HG03460 (cell line): ENCODE results near the gene MGME1.

Experiments
- ATAC-seq: cut with Tn5 transposase; IDR thresholded peaks from one replicate; pipeline ENCODE4 v1.9.1; 2021; ENCODE audit not compliant: unreplicated experiment

The MGME1 gene, protein sequence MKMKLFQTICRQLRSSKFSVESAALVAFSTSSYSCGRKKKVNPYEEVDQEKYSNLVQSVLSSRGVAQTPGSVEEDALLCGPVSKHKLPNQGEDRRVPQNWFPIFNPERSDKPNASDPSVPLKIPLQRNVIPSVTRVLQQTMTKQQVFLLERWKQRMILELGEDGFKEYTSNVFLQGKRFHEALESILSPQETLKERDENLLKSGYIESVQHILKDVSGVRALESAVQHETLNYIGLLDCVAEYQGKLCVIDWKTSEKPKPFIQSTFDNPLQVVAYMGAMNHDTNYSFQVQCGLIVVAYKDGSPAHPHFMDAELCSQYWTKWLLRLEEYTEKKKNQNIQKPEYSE

DNA sequence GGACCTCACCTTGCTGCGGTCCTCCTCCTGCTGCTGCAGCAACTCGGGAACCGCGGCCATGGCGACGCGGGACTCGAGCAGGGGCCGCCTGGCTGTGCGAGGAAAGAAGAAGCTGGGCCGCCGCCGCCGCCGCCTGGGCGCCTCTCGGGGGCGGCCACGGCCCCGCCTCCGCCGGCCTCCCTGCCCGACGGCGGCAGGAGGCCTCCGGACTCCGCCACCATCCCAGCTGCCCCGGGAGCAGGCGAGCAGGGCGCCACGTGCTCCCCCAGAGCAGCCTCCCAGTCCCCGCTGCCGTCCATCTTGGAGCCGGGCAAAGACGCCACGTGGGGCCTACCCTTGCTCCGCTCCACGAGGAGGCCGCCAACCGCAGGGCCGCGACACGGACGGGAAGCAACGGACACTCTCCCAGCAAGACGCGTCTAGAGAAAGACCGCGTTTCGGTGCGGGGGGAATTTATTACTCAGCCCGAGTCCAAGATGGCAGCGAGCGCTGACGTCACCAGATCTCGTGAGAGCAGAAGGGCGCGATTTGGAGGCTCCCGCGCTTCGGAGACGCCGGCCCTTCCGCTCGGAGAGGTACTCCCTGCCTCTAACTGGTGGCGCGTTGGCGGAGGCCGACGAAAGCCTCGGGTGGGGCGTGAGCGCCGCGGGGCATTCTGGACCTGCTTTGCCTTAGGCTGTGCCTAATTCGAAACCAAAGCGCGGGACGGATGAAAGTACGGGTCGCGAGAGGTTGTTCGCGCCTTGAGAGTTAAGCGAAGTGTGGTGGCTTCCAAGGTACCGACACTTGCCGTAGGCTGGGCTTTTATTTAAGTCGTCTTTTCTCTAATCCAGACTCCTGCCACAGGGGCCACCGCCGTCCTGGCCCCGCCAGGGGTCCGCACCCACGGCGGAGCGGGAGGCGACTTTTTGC, at the start of gene MGME1, which contains the start of gene SNX5:
MGME1 (plus strand) TSS at position 653 of the 912 bp plus-strand sequence. CDS start 842 bp downstream, outside the sequence.
SNX5 (minus strand) TSS at position 429 of the 912 bp plus-strand sequence; CDS start at position 60, 369 bp downstream.
- ATAC-seq = peak; percentile 76

DNA sequence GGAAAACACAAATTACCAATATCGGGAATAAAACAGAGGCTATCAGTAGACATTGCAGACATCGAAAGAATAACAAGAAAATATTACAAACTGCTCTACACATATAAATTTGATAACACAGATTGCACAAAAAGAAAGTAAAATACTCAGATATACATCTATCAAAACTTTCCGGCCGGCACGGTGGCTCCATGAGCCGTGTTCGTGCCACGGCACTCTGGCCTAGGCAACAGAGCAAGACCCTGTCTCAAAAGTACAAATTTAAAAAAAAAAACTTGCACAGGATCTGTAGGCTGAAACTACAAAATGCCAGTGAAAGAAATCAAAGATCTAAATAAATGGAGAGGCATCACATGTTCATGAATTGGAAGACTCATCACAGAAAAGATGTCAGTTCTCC, 49.7 kb upstream of the MGME1 start:
- ATAC-seq = no peak

DNA sequence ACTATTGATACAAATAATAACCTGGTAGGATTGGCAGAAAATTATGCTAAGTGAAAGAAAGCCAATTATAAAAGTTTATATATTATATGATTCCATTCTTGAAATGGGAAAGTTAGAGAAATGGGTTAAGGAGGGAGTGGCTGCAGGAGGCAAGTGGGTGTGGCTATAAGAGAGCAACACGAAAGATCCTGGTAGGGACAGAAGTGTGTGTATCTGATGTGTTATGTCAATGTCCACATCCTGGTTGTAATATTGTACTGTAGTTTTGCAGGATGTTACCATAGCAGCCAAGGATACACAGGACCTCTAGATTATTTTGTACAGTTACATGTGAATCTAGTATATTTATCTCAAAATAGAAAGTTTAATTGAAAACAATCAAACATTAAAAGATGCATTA, 47.0 kb upstream of the MGME1 start:
- no peak for ATAC-seq

DNA sequence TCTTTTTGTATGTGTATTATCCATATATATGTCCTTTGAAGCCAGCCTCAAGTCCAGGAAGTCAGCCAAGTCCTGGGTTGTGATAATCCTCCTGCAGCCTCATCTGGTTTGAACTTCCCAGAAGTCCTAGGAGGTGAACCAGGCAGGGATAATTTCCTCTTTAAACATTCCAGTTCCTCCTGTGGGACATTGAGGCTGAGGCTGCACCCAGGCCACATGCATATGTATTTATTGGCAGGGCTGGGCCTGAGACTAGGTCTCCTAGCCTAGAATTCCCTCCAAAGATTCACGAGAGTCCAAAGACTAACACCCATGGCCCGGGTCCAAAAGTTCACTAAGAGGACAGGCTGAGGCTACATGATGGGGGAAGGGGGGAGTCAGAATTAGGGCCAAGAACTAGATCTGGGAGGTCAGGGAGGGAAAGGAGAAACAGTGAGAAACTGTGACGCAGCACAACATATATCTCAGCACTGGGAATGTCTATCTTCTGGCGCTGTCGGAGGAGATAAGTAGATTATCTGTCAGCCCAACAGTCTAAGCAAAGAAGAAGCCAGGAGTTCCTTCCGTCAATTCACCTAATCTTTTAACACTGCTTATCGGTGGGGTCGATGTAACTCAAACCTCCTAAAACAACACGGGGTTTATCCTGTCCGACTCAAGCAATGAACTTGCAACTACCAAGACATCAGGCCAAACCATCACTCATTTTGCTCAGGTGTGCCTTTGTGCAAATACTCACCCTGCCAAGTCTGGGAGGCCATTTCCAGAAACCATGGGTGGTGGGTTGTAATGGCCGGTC, 43.5 kb upstream of the MGME1 start:
- no peak for ATAC-seq

DNA sequence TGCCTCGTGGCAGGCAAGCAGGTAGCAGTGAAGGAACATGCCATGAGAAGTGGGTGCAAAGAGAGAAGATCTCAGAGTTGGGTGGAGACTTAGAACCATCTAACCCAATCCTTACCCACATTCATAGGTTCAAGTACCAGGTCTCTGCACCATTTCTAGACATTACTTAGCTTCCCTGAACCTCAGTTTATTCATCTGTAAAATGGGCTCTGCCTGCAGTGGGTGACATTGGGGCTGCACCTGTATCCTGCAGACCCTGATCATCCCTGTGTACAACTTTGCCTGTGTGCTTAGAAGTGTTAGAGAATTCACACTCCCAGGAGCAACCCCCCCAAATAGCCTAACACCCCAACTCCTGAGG, 42.9 kb upstream of the MGME1 start:
- no peak for ATAC-seq

- ATAC-seq = no peak
Observed at GRCh38 chr20:17928211-17928611, 40.6 kb upstream of the MGME1 start.

DNA sequence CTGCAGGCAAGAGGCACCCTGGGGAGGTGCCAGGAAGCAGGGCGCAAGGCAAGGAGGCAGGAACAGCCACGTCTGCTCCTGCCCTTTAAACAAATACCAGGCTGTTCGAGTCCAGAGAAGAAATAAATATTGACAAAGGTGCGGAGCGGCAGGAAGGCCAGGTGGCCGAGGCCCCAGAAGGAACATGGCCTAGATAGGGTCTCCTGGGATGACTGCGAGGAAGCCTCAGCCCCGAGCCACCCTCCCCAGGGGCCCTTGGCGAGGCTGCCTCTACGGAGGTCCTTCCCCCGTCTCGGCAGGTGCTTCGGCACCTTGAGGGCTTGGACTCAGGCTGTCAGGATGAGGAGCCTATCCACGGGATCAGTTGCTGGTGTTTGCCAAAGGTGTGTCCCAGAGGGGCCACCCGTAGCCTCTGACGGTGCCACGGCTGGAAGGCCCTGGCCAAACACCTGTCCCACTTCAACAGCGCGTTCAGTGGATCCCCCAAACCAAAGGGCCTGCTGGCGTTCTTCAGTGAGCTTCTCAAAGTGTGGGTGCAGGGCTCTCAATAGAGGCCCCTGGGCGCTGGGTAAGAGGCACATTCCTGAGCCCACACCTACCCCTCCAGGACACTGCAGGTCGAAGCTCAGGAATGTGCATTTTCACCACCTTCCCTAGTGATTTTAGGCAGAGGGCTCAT, 40.0 kb upstream of the MGME1 start:
- no peak for ATAC-seq

- no peak for ATAC-seq
Observed at GRCh38 chr20:17931513-17931912, 37.3 kb upstream of the MGME1 start.

DNA sequence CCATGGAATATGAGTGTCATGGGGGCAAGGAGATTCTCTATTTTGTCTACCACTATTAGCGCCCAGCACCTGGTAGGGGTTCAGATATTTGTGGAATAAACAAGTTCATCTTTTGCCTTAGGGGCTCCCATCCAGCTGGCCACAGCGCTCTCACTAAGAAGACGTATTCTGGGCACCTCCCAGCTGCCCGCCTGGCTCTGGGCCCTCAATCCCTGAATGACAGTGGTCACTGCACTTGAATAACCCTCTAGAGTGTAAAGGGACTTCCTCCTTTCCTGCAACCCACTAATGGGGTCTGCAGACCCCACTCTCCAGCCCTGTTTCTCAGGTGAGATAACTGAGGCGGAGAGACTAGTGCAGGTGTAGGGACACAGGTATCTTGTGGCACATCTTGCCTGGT, 36.4 kb upstream of the MGME1 start:
- ATAC-seq = no peak

GRCh38 chr20:17933121-17933520, 35.7 kb upstream of the MGME1 start:
- ATAC-seq = no peak

DNA sequence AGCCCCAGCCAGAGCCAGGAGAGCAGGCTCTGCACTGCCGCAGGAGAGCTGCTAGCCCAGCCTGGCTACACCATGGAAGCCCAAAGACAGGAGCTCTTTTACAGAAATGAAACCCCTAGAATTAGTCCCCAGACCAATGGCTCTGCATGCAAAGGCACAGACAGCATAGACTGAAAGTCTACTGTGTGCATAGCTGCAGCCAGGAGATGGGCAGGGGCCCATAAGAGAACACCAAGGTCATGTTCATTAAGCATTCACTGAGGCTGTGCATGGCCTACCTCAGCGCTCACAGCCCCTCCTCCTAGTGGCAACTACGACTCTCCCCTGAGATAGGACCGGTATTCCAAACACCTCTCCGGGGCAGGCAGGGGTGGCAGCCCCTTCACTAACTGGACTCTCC, 35.1 kb upstream of the MGME1 start:
- ATAC-seq = no peak

- ATAC-seq = no peak
Observed at GRCh38 chr20:17934141-17934862, 34.5 kb upstream of the MGME1 start.

DNA sequence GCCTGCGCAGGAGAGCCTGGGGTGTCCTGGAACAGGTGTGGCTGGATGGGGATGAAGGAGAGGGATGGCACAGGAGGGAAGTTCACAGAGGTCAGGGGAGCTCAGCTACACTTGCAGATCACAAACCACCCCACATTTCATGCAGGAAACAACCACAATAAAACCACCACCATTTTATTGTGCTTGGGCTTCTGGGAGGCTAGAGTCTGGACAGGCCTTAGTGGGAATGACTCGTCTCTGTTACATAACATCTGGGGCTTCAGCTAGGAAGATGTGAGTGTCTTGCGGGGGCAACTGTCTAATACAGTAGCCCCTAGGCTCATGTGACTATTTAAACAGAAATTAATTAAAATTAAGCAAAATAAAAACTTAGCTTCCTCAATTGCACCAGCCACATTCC, 33.6 kb upstream of the MGME1 start:
- ATAC-seq = no peak

DNA sequence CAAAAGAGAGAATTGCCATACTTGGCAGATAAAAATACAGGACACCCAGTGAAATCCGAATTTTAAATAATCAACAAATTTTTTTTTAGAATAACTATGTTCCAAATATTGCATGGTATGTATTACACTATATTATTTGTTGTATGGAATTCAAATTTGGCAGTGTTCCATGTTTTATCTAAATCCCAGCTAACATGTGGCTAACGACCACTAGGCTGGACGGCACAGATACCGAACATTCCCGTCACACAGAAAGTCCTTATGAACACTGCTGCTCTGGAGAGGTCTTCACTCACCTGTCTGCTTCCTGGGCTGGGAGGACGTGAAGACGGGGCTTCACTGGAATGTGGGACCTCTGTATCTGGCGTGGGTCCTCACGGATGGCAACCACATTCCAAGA, 33.1 kb upstream of the MGME1 start:
- ATAC-seq = no peak

- ATAC-seq = no peak
Observed at GRCh38 chr20:17936286-17936760, 32.5 kb upstream of the MGME1 start.

GRCh38 chr20:17936761-17937732, 31.8 kb upstream of the MGME1 start:
- no peak for ATAC-seq

GRCh38 chr20:17938871-17939619, 29.8 kb upstream of the MGME1 start:
- ATAC-seq = peak; percentile 76

DNA sequence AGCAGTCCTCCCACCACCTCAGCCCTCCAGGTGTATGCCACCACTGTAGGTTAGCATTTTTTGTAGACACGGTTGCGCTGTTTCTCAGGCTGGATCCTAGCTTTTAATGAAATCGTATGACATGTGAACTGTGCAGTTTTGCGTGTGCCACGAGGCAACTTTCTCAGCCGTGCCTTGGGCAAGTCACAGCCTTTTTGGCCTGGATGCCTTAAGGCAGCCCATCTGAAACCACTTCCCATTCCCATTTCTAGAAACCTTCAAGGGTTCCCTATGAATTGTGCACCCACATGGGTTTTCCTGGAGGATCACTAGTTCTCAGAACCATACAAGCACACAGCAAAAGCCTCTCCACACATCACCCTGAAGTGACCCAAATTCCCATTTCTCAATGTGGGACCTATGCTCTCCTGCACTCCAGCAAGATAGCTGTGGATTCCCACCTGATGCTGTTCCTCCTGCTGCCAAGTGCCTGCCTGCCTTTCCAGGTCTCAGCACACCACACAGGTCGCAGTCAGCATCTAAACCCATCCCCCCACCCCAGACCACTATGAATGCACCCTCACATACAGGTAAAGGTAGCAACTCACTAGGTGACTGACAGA, 29.1 kb upstream of the MGME1 start:
- ATAC-seq = no peak
